IMR-90 (cell line): ENCODE measurements around the gene OPN1MW2. TPM values are rescaled to one million over a fixed set of nuclear protein-coding genes. Genes with fewer than 3 reads are reported as not detected.
"Not testable (repeated sequence)": the region's sequence is repeated elsewhere in the genome, so short reads cannot be mapped to it uniquely, and the experiment has no call there.

Experiments
- ATAC-seq: fragments of 200-7000 bp; cut with Tn5 transposase; 2 replicates; pipeline ENCODE4 v1.9.1; 2020; ENCODE audit warnings: low read depth, mild to moderate bottlenecking, moderate library complexity
- BruUV-seq: library from RNA; stranded (reverse); fragments of 400-500 nt; replicated peaks from 2 replicates; lab custom pipeline; 2021; lab: Mats Ljungman, UMichigan
- CTCF ChIA-PET: fragments of 300-600 bp; formaldehyde crosslinking; extraction: SDS; loops from one replicate; lab custom pipeline; 2021; ENCODE audit warnings: antibody characterized with exemption; lab: Yijun Ruan, JAX
- POLR2A ChIA-PET: fragments of 300-600 bp; sonication (Branson Sonifier 250); formaldehyde crosslinking; loops from one replicate; lab custom pipeline; 2022; ENCODE audit warnings: antibody characterized with exemption; ENCODE audit not compliant: unreplicated experiment; lab: Charles Lee
- DNase-seq: peaks from one replicate; pipeline ENCODE4 v3.0.0; 2013
- H2AFZ ChIP-seq: replicated peaks from 2 replicates; pipeline ENCODE3; 2013; ENCODE audit warnings: low read length, mild to moderate bottlenecking; ENCODE audit not compliant: poor library complexity
- H2AK5ac ChIP-seq: 2 replicates; pipeline ENCODE4 v1.6.1; 2013; ENCODE audit warnings: low read depth, low read length, inconsistent platforms
- H2AK9ac ChIP-seq: replicated peaks from 2 replicates; pipeline ENCODE3; 2013; ENCODE audit warnings: mild to moderate bottlenecking, low read depth, low read length, moderate library complexity; ENCODE audit not compliant: poor library complexity
- H2BK120ac ChIP-seq: 2 replicates; pipeline ENCODE4 v1.6.1; 2013; ENCODE audit warnings: low read depth, low read length, inconsistent platforms
- H2BK15ac ChIP-seq: 3 replicates; pipeline ENCODE4 v1.6.1; 2013; ENCODE audit warnings: low read depth, low read length, inconsistent platforms
- H2BK20ac ChIP-seq: 2 replicates; pipeline ENCODE4 v1.6.1; 2013; ENCODE audit warnings: low read depth, mild to moderate bottlenecking, inconsistent platforms, low read length, moderate library complexity
- H2BK5ac ChIP-seq: 2 replicates; pipeline ENCODE4 v1.6.1; 2013; ENCODE audit warnings: mild to moderate bottlenecking, low read depth, low read length, inconsistent platforms; ENCODE audit not compliant: poor library complexity, severe bottlenecking
- H3K14ac ChIP-seq: replicated peaks from 2 replicates; pipeline ENCODE4 v1.6.1; 2013; ENCODE audit warnings: low read depth, low read length, inconsistent platforms
- H3K18ac ChIP-seq: 2 replicates; pipeline ENCODE4 v1.6.1; 2013; ENCODE audit warnings: low read depth, low read length, control low read depth
- H3K23ac ChIP-seq: 2 replicates; pipeline ENCODE4 v1.6.1; 2013; ENCODE audit warnings: low read depth, low read length, inconsistent platforms
- H3K27ac ChIP-seq: 2 replicates; pipeline ENCODE4 v1.5.1; 2013; ENCODE audit warnings: mild to moderate bottlenecking, control low read depth, low read length; ENCODE audit not compliant: insufficient read depth
- H3K27me3 ChIP-seq: 2 replicates; pipeline ENCODE4 v1.6.1; 2013; ENCODE audit warnings: low read length; ENCODE audit not compliant: control insufficient read depth, insufficient read depth
- H3K36me3 ChIP-seq: 2 replicates; pipeline ENCODE4 v1.6.1; 2013; ENCODE audit warnings: low read length, mixed read lengths; ENCODE audit not compliant: control insufficient read depth, insufficient read depth
- H3K4ac ChIP-seq: 2 replicates; pipeline ENCODE4 v1.6.1; 2013; ENCODE audit warnings: low read depth, low read length, inconsistent platforms
- H3K4me1 ChIP-seq: 2 replicates; pipeline ENCODE4 v1.6.1; 2013; ENCODE audit warnings: low read length, mixed read lengths; ENCODE audit not compliant: control insufficient read depth, insufficient read depth
- H3K4me2 ChIP-seq: 2 replicates; pipeline ENCODE4 v1.6.1; 2013; ENCODE audit warnings: low read depth, mild to moderate bottlenecking, control low read depth, low read length, moderate library complexity
- H3K4me3 ChIP-seq: 2 replicates; pipeline ENCODE4 v1.5.1; 2013; ENCODE audit warnings: low read depth, mild to moderate bottlenecking, control low read depth, low read length, moderate library complexity; ENCODE audit not compliant: insufficient read depth
- H3K56ac ChIP-seq: 2 replicates; pipeline ENCODE4 v1.6.1; 2013; ENCODE audit warnings: low read length, inconsistent platforms; ENCODE audit not compliant: insufficient read depth; ENCODE audit errors: extremely low read depth
- H3K79me1 ChIP-seq, 2 experiments: 2 replicates each; pipeline ENCODE4 v1.6.1; 2013; ENCODE audit warnings: low read length in 2 of 2, inconsistent platforms in 1 of 2, low read depth in 1 of 2
- H3K9ac ChIP-seq: 2 replicates; pipeline ENCODE4 v1.6.1; 2013; ENCODE audit warnings: low read depth, low read length, control low read depth
- H3K9me1 ChIP-seq: 2 replicates; pipeline ENCODE4 v1.6.1; 2013; ENCODE audit warnings: low read length, inconsistent platforms; ENCODE audit not compliant: insufficient read depth
- H3K9me3 ChIP-seq: 2 replicates; pipeline ENCODE4 v1.6.1; 2013; ENCODE audit warnings: low read length; ENCODE audit not compliant: control insufficient read depth, insufficient read depth
- H4K20me1 ChIP-seq: 2 replicates; pipeline ENCODE4 v1.6.1; 2013; ENCODE audit warnings: low read length, inconsistent platforms; ENCODE audit not compliant: insufficient read depth
- H4K5ac ChIP-seq: 2 replicates; pipeline ENCODE4 v1.6.1; 2013; ENCODE audit warnings: mild to moderate bottlenecking, low read depth, low read length, control low read depth
- H4K8ac ChIP-seq, 2 experiments: 2 replicates each; pipeline ENCODE4 v1.6.1; 2013; ENCODE audit warnings: low read depth in 2 of 2, low read length in 2 of 2, control low read depth in 1 of 2, inconsistent platforms in 1 of 2
- H4K91ac ChIP-seq: 2 replicates; pipeline ENCODE4 v1.6.1; 2013; ENCODE audit warnings: low read depth, low read length, inconsistent platforms; ENCODE audit not compliant: insufficient read depth
- WGBS, 2 experiments: methylation state at CpG; one replicate each; pipeline versions ENCODE4 v1.1.5 to v1.1.7; 2013; ENCODE audit warnings: missing lambda C conversion rate in 2 of 2; ENCODE audit not compliant: insufficient read length in 1 of 2; ENCODE audit errors: extremely low coverage in 2 of 2; 5-methylcytosine and 5-hydroxymethylcytosine counted together
- dilution Hi-C: fragments of 300-500 bp; cut with HindIII; formaldehyde crosslinking; loops from one replicate; pipeline ENCODE4 v1.14.3; 2018; ENCODE audit warnings: low sequenced_read_pairs; ENCODE audit not compliant: unreplicated experiment
- in situ Hi-C: fragments of 300-500 bp; cut with MboI; formaldehyde crosslinking; loops from 3 replicates; pipeline ENCODE4 v1.14.3; 2019; ENCODE audit warnings: low sequenced_read_pairs, inconsistent platforms, mixed read lengths
- intact Hi-C: fragments of 100-400 bp; cut with micrococcal nuclease; formaldehyde crosslinking; loops from 2 replicates; pipeline ENCODE4 v1.10.0; 2022
- polyA plus RNA-seq, 3 experiments: library from polyadenylated mRNA; depleted of rRNA; stranded (reverse); fragments of >200 nt; gene quantifications; 2 replicates each; pipeline ENCODE4 v1.2.3, GENCODE V29; 2012; ENCODE audit warnings: low replicate concordance in 1 of 3
- total RNA-seq: library from RNA; depleted of rRNA; stranded (reverse); fragments of >200 nt; gene quantifications from 2 replicates; pipeline ENCODE4 v1.2.3, GENCODE V29; 2012

OPN1MW2 gene
- total and polyA plus RNA-seq, 2 of the 4 experiments (the other 2 are of a cell fraction), result not detected

GRCh38 chrX:154174356-154174755, 45.2 kb upstream of the OPN1MW2 start:
- POLR2A ChIA-PET, H3K4me3 ChIP-seq, H3K36me3 ChIP-seq, H3K4me2 ChIP-seq, BruUV-seq, H4K91ac ChIP-seq, in situ Hi-C loops, H2BK15ac ChIP-seq, H2BK5ac ChIP-seq, DNase-seq, H3K9ac ChIP-seq, H3K4ac ChIP-seq, H4K5ac ChIP-seq, H3K56ac ChIP-seq, H2BK20ac ChIP-seq, H3K79me1 ChIP-seq, H3K18ac ChIP-seq, H4K20me1 ChIP-seq, H3K27me3 ChIP-seq, H3K14ac ChIP-seq, H2AK9ac ChIP-seq, H4K8ac ChIP-seq, dilution Hi-C loops, H3K4me1 ChIP-seq, H3K27ac ChIP-seq, ATAC-seq, intact Hi-C loops, H3K23ac ChIP-seq, H2AK5ac ChIP-seq, H3K9me3 ChIP-seq, CTCF ChIA-PET, H2AFZ ChIP-seq, H2BK120ac ChIP-seq, H3K9me1 ChIP-seq: not testable (repeated sequence)
- WGBS, 2 experiments, result no CpG with 5 or more reads among the region's 10 CpGs

GRCh38 chrX:154182296-154182695, 37.3 kb upstream of the OPN1MW2 start, which contains the start of gene OPN1MW:
OPN1MW (plus strand) TSS chrX:154182596; CDS start chrX:154182678, 82 bp downstream.
- H3K4me3 ChIP-seq, H3K4me1 ChIP-seq, H3K9me1 ChIP-seq, H2AK9ac ChIP-seq, H3K4ac ChIP-seq, CTCF ChIA-PET, H3K18ac ChIP-seq, H2BK120ac ChIP-seq, H4K5ac ChIP-seq, H3K9ac ChIP-seq, ATAC-seq, H3K56ac ChIP-seq, intact Hi-C loops, H3K27me3 ChIP-seq, H3K36me3 ChIP-seq, H2BK5ac ChIP-seq, BruUV-seq, H2AK5ac ChIP-seq, H3K4me2 ChIP-seq, H4K20me1 ChIP-seq, H4K91ac ChIP-seq, H3K9me3 ChIP-seq, H2AFZ ChIP-seq, H2BK20ac ChIP-seq, dilution Hi-C loops, in situ Hi-C loops, POLR2A ChIA-PET, H3K79me1 ChIP-seq, H4K8ac ChIP-seq, H3K14ac ChIP-seq, H3K23ac ChIP-seq, H3K27ac ChIP-seq, H2BK15ac ChIP-seq, DNase-seq: not testable (repeated sequence)
- WGBS, 2 experiments, result no CpG with 5 or more reads among the region's 14 CpGs
